Upper lobe of left lung (tissue), 4 donors: Measurements from ENCODE around the gene TRIM44.

Experiments used
- CTCF ChIP-seq, 6 experiments: fragments of 450-650 bp in 4 of 6; fragments of 200-600 bp in 2 of 6; sonication (generic) in 2 of 6; IDR thresholded peaks; one replicate each; pipeline ENCODE4 v1.5.1; 2016 to 2019; ENCODE audit warnings: antibody characterized with exemption in 6 of 6
- POLR2AphosphoS5 ChIP-seq, 2 donors: sonication (generic); formaldehyde crosslinking; IDR thresholded peaks; one replicate each; pipeline ENCODE4 v1.5.1; 2017; ENCODE audit warnings: antibody characterized with exemption in 2 of 2

DNA sequence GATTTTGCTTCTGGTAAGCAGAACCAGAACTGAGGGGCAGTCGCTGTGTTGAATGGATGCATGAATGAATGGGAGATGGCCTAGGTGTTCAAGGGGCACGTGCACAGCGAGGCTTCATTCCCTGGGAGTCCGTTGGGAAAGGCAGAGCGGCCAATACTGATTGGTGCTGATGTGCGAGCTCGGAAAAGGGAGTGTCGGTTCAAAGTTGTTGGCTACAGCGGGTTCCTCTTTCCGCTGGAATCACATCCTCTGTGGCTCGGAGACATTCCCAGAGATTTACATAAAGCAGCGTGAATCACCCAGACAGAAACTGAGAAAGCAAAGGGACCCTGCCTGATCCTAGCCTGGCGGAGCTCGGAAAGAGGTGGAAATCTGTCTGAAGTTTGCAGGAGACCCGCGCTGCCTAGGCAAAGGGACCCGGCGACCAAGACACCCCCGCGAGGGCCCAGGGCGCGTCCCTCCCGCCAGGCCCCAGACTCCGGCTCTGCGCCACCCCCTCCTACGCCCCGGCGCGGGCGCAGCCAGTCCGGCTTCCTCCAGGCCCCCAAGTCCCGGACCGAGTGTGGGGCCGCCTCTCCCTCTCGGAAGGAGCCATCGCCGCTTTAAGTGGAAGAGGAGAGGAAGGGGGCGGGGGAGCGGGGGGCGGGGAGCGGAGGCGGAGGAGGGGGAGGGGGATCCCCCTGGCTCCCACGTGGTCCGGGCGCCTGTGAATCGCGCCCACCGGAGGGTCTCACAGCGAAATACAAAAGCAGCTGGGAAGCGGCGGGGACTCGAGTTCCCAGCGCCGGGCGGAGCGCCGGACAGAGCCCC, 44.7 kb upstream of the TRIM44 start, which contains the start of gene FJX1:
- TF ChIP-seq CTCF (IDR thresholded peaks at IDR 0.05) = no peak
- no peak for TF ChIP-seq POLR2AphosphoS5 (IDR thresholded peaks at IDR 0.05)
